Kidney (tissue), 14 donors: ENCODE data around the gene KCTD2. TPM values are rescaled to one million over a fixed set of nuclear protein-coding genes. Genes with fewer than 3 reads are reported as not detected.

Experiments used
- DNase-seq, 5 donors: peaks; one replicate each; pipeline ENCODE4 v3.0.0-alpha.2; 2013 to 2020
- FAIRE-seq: peaks from 2 replicates; lab custom pipeline; 2012; peaks lifted over from hg19 to GRCh38; lab: Jason Lieb, UNC
- H3K27ac ChIP-seq, 2 donors: one replicate each; pipeline ENCODE4 v1.7.0; 2013; ENCODE audit warnings: low read depth in 2 of 2, low read length in 2 of 2, inconsistent platforms in 1 of 2
- H3K27me3 ChIP-seq: one replicate; pipeline ENCODE4 v1.7.1; 2013; ENCODE audit warnings: low read length, inconsistent platforms; ENCODE audit not compliant: control insufficient read depth, insufficient read depth
- H3K36me3 ChIP-seq, 3 donors: one replicate each; pipeline versions ENCODE4 v1.7.0 to v1.7.1; 2013; ENCODE audit warnings: low read length in 3 of 3, control low read depth in 1 of 3, inconsistent platforms in 1 of 3; ENCODE audit not compliant: insufficient read depth in 3 of 3, control insufficient read depth in 2 of 3
- H3K4me1 ChIP-seq, 3 donors: one replicate each; pipeline versions ENCODE4 v1.7.0 to v1.7.1; 2013; ENCODE audit warnings: low read length in 3 of 3, inconsistent platforms in 1 of 3, low read depth in 1 of 3; ENCODE audit not compliant: control insufficient read depth in 2 of 3, insufficient read depth in 2 of 3
- H3K4me3 ChIP-seq, 3 donors: one replicate each; pipeline versions ENCODE4 v1.7.0 to v1.8.1; 2013; ENCODE audit warnings: low read length in 3 of 3, control low read depth in 1 of 3, inconsistent platforms in 1 of 3
- H3K9ac ChIP-seq, 3 donors: one replicate each; pipeline versions ENCODE4 v1.7.0 to v1.7.1; 2013; ENCODE audit warnings: low read length in 3 of 3, control low read depth in 1 of 3, inconsistent platforms in 1 of 3
- H3K9me3 ChIP-seq, 3 donors: one replicate each; pipeline versions ENCODE4 v1.7.0 to v1.7.1; 2013; ENCODE audit warnings: low read length in 3 of 3, control low read depth in 1 of 3, inconsistent platforms in 1 of 3; ENCODE audit not compliant: control insufficient read depth in 2 of 3, insufficient read depth in 1 of 3
- intact Hi-C: fragments of 100-400 bp; cut with DNase I; formaldehyde crosslinking; loops from one replicate; pipeline ENCODE4 v1.11.1; 2022
- polyA plus RNA-seq: library from polyadenylated mRNA; stranded (reverse); fragments of 350-450 nt; fragmentation: Illumina TruSeq; extraction: RNeasy Lipid Tissue Mini Kit (QIAGEN cat#74804); gene quantifications from one replicate; pipeline ENCODE4 v1.2.3, GENCODE V29; 2014; ENCODE audit warnings: low read depth, low replicate concordance; ENCODE audit not compliant: insufficient read depth
- total RNA-seq: library from RNA; stranded (reverse); fragmentation: NEBNext Ultra II Directional; extraction: Animal tissue kit (Norgen Biotek cat#: 25700); gene quantifications from one replicate; pipeline ENCODE4 v1.2.1, GENCODE V29; 2021
- TF ChIP-seq, protein P1 (sequence below): IDR thresholded peaks from 3 replicates; pipeline ENCODE4 v1.5.1; 2012; ENCODE audit warnings: mild to moderate bottlenecking, moderate library complexity, borderline replicate concordance; ENCODE audit not compliant: insufficient read depth; ENCODE audit errors: extremely low read depth
- donor health status: control.
- donor health status: control.
- donor health status: control.
- donor health status: control.
- donor health status: control.
- donor health status: DM: yes; HTN: yes; CAD: no.
- donor health status: Normal renal cell carcinoma (clear cell type).

Gene KCTD2
- total and polyA plus RNA-seq, 2 donors from 2014 or later, result 26.0 to 30.2 TPM

DNA sequence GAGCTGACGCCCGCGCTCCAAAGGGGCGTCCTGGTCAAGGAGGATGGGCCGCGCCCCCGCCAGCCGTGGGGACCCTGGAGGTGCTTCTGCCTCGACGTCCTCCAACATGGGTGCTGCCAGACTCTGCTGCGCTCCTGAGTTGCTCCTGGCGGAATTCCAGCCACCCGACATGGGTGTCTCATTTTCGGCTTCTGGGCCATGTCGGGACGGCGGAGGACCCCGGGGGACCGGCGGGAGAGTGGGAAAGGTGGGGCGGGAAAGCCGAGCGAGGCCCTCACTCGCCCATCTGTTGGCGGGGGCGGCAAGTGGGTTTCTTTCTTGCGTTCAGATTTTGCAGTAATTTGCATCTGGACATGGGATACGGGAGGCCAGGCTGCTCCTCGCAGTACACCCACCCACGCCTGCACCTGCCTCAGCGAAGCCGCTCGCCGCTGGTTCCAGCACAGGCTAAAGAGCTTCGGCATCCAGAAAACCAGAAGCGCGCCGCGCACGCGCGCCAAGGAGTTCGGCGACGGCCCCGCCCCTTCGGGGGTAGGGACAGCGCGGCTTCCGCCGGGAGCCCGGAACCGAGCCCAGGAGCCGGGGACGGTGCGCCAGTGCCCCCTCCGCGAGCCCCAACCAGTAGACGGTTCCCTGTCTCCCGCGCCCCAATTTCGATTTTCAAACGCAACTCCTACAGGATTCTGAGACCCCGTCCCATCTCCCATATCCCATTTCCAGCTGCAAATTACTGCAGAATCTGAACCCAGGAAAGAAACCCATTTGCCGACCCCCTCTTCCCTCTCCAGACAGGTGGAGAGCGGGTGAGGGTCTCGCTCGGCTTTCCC is 62.6 kb downstream of the KCTD2 start, which contains the start of gene ARMC7:
TSS of gene ARMC7 (plus strand) at position 563 of the 827 bp plus-strand sequence. CDS start 320 bp downstream, outside the sequence.
- Histone ChIP-seq H3K9me3 (no peaks in the 10 kb centered on the region), H3K4me1 (peaks cover 0 to 23% (median 0%) of the 10 kb centered on the region in 3 donors), H3K9ac (peak within 1 kb of the TSS; percentile 32 to 67 (median 61)), H3K27ac (peak within 1 kb of the TSS in 1 of 2 donors; percentile 71), H3K36me3 (no peaks in the 10 kb centered on the region), H3K27me3 (no peaks in the 10 kb centered on the region), H3K4me3 (peak within 1 kb of the TSS; percentile 62 to 87 (median 78))
- FAIRE-seq (no peak), DNase-seq (peak; percentile 90 to 98 (median 93))
- TF ChIP-seq, protein P1, sequence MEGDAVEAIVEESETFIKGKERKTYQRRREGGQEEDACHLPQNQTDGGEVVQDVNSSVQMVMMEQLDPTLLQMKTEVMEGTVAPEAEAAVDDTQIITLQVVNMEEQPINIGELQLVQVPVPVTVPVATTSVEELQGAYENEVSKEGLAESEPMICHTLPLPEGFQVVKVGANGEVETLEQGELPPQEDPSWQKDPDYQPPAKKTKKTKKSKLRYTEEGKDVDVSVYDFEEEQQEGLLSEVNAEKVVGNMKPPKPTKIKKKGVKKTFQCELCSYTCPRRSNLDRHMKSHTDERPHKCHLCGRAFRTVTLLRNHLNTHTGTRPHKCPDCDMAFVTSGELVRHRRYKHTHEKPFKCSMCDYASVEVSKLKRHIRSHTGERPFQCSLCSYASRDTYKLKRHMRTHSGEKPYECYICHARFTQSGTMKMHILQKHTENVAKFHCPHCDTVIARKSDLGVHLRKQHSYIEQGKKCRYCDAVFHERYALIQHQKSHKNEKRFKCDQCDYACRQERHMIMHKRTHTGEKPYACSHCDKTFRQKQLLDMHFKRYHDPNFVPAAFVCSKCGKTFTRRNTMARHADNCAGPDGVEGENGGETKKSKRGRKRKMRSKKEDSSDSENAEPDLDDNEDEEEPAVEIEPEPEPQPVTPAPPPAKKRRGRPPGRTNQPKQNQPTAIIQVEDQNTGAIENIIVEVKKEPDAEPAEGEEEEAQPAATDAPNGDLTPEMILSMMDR, result peak; percentile 3
- intact Hi-C loops, result no loop called here

DNA sequence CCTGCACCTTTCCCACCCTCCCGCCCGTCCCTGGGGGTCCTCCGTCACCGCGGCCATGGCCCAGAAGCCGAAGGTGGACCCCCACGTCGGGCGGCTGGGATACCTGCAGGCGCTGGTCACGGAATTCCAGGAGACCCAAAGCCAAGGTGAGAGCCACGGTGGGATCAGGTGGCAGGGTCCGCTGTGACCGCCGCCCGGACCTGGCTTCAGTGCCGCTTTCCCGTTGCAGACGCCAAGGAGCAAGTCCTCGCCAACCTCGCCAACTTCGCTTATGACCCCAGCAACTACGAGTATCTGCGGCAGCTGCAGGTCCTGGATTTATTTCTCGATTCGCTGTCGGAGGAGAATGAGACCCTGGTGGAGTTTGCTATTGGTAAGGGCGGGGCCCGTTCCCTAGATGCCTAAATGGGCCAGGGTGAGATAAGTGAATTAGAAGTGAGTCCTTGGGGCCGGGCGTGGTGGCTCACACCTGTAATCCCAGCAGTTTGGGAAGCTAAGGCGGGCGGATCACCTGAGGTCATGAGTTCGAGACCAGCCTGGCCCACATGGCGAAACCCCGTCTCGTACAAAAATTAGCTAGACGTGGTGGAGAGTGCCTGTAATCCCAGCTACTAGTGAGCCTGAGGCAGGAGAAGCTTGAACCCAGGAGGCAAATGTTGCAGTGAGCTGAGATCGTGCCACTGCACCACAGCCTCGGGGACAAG is 63.4 kb downstream of the KCTD2 start:
- no peak overlapping the region for H3K27ac ChIP-seq
- FAIRE-seq (no peak), DNase-seq (peak in 2 of 5 donors; percentile 18 to 82)

DNA sequence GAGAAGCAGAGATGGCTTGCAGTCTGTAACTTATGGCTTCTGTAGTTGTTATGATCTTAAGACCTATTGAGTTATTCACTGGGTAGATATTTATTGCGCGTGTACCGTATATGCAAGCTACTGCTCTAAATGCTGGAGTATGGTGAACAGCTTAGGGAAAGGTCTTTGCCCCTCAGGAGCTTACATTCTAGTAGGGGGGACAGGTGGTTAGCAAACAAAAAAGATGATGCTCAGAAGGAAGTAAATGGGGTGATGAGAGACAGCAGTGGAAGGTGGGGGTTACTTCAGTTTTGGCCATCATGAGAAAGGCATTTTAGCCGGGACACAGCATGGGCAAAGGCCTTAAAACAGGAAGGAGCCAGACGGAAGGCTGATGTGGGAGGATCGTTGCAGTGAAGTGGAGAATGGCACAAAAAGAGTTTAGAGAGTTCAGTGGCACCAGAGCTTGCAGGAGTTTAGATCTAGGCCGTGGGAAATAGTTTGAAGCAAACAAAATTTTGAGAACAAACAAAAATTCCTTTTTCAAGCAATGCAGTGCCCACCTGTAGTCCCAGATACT is 64.8 kb downstream of the KCTD2 start:
- H3K4me1 ChIP-seq, result peaks cover 0 to 18% (median 0%) of the 10 kb centered on the region in 3 donors
- no peaks in the 10 kb centered on the region for H3K27me3 ChIP-seq
- intact Hi-C loops, result no loop called here
- FAIRE-seq, result no peak
- H3K9me3 ChIP-seq, result no peaks in the 10 kb centered on the region
- TF ChIP-seq, protein P1, result no peak
- H3K36me3 ChIP-seq, result peaks cover 0 to 4% (median 0%) of the 10 kb centered on the region in 3 donors
- H3K9ac ChIP-seq, result no peak overlapping the region
- no peak for DNase-seq
- no peak overlapping the region for H3K27ac ChIP-seq
- peak overlapping the region in 1 of 3 donors; percentile 1 for H3K4me3 ChIP-seq

More for the DNA sequence above, 63.4 kb downstream of the KCTD2 start:
- peaks cover 0 to 21% (median 0%) of the 10 kb centered on the region in 3 donors for H3K4me1 ChIP-seq
- H3K9me3 ChIP-seq, result no peaks in the 10 kb centered on the region
- H3K36me3 ChIP-seq, result no peaks in the 10 kb centered on the region
- intact Hi-C loops, result no loop called here
- TF ChIP-seq, protein P1, result no peak
- peak overlapping the region; percentile 62 to 87 (median 78) for H3K4me3 ChIP-seq
- peak overlapping the region; percentile 32 to 61 (median 49) for H3K9ac ChIP-seq
- H3K27me3 ChIP-seq, result no peaks in the 10 kb centered on the region
